Endothelial cell of umbilical vein (primary cell): ENCODE measurements around the gene SNPH.

Source experiments
- CTCF ChIP-seq, 2 donors: IDR thresholded peaks; 1 replicate in 1 of 2; 2 replicates in 1 of 2; pipeline ENCODE4 v1.5.1; 2011; ENCODE audit warnings: low read length in 2 of 2, mild to moderate bottlenecking in 2 of 2, moderate library complexity in 2 of 2, control low read depth in 1 of 2, inconsistent platforms in 1 of 2, low read depth in 1 of 2; ENCODE audit not compliant: insufficient read depth in 1 of 2; ENCODE audit errors: extremely low read depth in 1 of 2
- EZH2 ChIP-seq: IDR thresholded peaks from 2 replicates; pipeline ENCODE4 v1.6.1; 2012; ENCODE audit warnings: borderline replicate concordance, low read depth, mild to moderate bottlenecking, moderate library complexity, low read length, inconsistent platforms; ENCODE audit not compliant: severe bottlenecking
- POLR2A ChIP-seq: IDR thresholded peaks from 2 replicates; pipeline ENCODE4 v1.6.1; 2012; ENCODE audit warnings: low read depth, mild to moderate bottlenecking, control low read depth, low read length
- POLR2AphosphoS5 ChIP-seq: IDR thresholded peaks from 2 replicates; pipeline ENCODE4 v1.6.1; 2012; ENCODE audit warnings: low read depth, mild to moderate bottlenecking, control low read depth, low read length, moderate library complexity; ENCODE audit not compliant: insufficient read depth
- TF ChIP-seq, protein P1 (sequence below): IDR thresholded peaks from 2 replicates; pipeline ENCODE4 v1.6.1; 2011; ENCODE audit not compliant: insufficient read depth, insufficient read length

DNA sequence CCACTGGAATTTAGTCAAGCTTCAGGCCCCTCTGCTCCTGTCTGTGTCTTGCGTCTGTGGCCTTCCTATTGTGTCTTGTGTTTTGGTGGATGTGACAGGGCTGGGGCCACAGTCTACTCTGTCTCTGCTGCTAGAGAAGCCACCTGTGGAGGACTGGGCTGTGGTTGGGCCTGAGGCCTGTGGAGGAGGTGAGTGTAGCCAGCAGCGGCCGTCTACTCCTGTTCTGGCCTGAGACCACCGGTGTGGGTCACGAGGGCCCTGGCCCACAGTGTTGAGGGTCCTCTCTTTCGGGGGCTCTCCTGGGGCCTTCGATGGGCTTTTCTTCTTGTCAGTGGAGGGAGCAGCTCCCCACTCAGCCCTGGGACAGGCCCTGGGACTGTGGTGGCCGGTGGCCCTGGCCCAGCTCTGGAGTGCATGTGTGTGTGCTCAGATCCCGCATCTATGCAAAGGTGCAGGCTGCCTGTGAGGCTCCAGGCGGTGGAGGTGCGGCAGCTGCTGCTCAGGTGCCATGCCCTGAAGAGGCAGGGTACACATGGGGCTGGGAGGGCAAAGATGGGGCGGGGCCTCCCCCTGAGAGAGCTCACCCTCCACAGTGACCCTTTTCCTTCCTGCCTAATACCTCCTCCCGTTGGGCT lies 42.1 kb downstream of the SNPH start:
- TF ChIP-seq POLR2A (no peak), POLR2AphosphoS5 (no peak), CTCF (IDR thresholded peaks at IDR 0.05; ENCODE audit: extremely low read depth in 1 of 2, insufficient read depth in 1 of 2, low read depth in 1 of 2, low read length in 2 of 2) (no peak), EZH2 (no peak)
- TF ChIP-seq, protein P1, sequence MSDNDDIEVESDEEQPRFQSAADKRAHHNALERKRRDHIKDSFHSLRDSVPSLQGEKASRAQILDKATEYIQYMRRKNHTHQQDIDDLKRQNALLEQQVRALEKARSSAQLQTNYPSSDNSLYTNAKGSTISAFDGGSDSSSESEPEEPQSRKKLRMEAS, result no peak
